ENCODE results near the gene MRPL39. TPM values are rescaled to one million over a fixed set of nuclear protein-coding genes. Genes with fewer than 3 reads are reported as not detected.
A peak's percentile ranks its signal among the peaks of the same experiment; 100 is the strongest.

The MRPL39 gene
- polyA plus RNA-seq, 3 donors, result 5.1 to 22.3 (median 15.5) TPM

DNA sequence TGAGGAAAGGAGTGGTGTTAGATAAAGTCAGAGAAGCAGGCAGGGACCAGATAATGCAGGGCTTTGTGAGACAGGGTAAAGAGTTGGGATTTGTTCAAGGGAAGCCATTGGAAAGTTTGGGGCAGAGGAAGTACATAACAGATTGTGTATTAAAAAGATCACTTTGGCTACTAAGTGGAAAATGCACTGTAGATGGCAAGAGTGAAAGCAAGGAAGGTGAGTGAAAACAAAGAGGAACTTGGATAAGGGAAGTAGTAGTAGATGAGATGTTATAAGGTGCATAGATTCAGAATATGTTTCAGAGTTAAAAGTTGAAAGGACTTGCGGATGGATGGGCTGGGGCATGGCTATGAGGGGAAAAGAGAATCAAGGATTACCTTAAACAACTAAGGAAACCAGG lies 17.4 kb downstream of the MRPL39 start:
- Histone ChIP-seq H3K36me3 (replicated peaks in 1 of 2; ENCODE audit: control insufficient read depth in 1 of 2, insufficient read depth in 2 of 2, low read length in 2 of 2) (peaks cover 60 to 94% of the 10 kb centered on the region in 2 donors), H3K27ac (ENCODE audit: low read depth in 1 of 2, low read length in 2 of 2) (no peak overlapping the region), H4K20me1 (ENCODE audit: insufficient read depth, low read length) (no peaks in the 10 kb centered on the region), H3K4me3 (replicated peaks in 1 of 3; ENCODE audit: low read depth in 2 of 3, low read length in 3 of 3) (no peak overlapping the region), H3K9me3 (replicated peaks in 1 of 2; ENCODE audit: control insufficient read depth in 1 of 2, insufficient read depth in 1 of 2, low read length in 2 of 2) (no peaks in the 10 kb centered on the region), H3K79me2 (ENCODE audit: insufficient read depth, low read length) (no peaks in the 10 kb centered on the region), H3K4me2 (replicated peaks; ENCODE audit: extremely low read depth, low read length, poor library complexity, severe bottlenecking) (no peak overlapping the region), H3K9ac (ENCODE audit: insufficient read depth, low read length, poor library complexity, severe bottlenecking) (no peak overlapping the region), H3K27me3 (ENCODE audit: control insufficient read depth in 2 of 2, insufficient read depth in 2 of 2, low read length in 2 of 2) (no peaks in the 10 kb centered on the region), H3K4me1 (ENCODE audit: control insufficient read depth in 1 of 2, insufficient read depth in 2 of 2, low read length in 2 of 2) (no peaks in the 10 kb centered on the region), H2AFZ (ENCODE audit: insufficient read depth, low read depth, low read length, poor library complexity, severe bottlenecking) (no peak overlapping the region)
- TF ChIP-seq, protein P1, sequence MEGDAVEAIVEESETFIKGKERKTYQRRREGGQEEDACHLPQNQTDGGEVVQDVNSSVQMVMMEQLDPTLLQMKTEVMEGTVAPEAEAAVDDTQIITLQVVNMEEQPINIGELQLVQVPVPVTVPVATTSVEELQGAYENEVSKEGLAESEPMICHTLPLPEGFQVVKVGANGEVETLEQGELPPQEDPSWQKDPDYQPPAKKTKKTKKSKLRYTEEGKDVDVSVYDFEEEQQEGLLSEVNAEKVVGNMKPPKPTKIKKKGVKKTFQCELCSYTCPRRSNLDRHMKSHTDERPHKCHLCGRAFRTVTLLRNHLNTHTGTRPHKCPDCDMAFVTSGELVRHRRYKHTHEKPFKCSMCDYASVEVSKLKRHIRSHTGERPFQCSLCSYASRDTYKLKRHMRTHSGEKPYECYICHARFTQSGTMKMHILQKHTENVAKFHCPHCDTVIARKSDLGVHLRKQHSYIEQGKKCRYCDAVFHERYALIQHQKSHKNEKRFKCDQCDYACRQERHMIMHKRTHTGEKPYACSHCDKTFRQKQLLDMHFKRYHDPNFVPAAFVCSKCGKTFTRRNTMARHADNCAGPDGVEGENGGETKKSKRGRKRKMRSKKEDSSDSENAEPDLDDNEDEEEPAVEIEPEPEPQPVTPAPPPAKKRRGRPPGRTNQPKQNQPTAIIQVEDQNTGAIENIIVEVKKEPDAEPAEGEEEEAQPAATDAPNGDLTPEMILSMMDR (IDR thresholded peaks at IDR 0.05), result no peak
- Mint-ChIP-seq H3K9me3 (no peaks in the 10 kb centered on the region), H3K27me3 (ENCODE audit: low read depth in 3 of 3) (no peaks in the 10 kb centered on the region), H3K4me3 (no peak overlapping the region), H3K4me1 (peaks cover 4% of the 10 kb centered on the region), H3K27ac (peak overlapping the region in 2 of 7 donors; percentile 6 to 78), H3K36me3 (peaks cover 71 to 82% of the 10 kb centered on the region in 2 donors)
- WGBS (ENCODE audit: insufficient coverage), result no CpG with 5 or more reads among the region's 1 CpG
- DNase-seq, result no peak
- intact Hi-C loops (cut with micrococcal nuclease), result no loop called here

DNA sequence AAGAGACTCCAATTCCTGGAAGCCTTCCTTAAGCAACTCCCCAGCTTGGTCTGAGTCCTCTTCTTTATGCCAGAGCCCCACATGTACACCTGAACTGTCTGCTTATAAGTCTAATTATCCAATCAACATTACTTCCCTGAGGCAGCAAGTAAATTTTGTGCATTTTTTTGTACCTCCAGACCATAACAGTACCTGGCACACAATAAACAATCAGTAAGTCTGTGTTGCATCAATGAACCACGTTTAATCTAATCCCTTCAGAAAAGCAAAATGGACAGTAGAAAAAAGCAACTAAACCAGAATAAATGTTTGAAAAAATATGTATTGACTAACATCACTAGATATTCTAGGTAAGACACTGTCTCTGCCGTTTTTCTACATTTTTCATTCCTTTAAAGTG lies 20.5 kb downstream of the MRPL39 start:
- H3K27me3 Mint-ChIP-seq (ENCODE audit: low read depth in 3 of 3), result no peaks in the 10 kb centered on the region
- Histone ChIP-seq H2AFZ (ENCODE audit: insufficient read depth, low read depth, low read length, poor library complexity, severe bottlenecking) (no peak overlapping the region), H3K9me3 (replicated peaks in 1 of 2; ENCODE audit: control insufficient read depth in 1 of 2, insufficient read depth in 1 of 2, low read length in 2 of 2) (no peaks in the 10 kb centered on the region), H3K27me3 (ENCODE audit: control insufficient read depth in 2 of 2, insufficient read depth in 2 of 2, low read length in 2 of 2) (no peaks in the 10 kb centered on the region), H3K9ac (ENCODE audit: insufficient read depth, low read length, poor library complexity, severe bottlenecking) (no peak overlapping the region), H4K20me1 (ENCODE audit: insufficient read depth, low read length) (no peaks in the 10 kb centered on the region), H3K4me1 (ENCODE audit: control insufficient read depth in 1 of 2, insufficient read depth in 2 of 2, low read length in 2 of 2) (no peaks in the 10 kb centered on the region), H3K4me2 (replicated peaks; ENCODE audit: extremely low read depth, low read length, poor library complexity, severe bottlenecking) (no peak overlapping the region), H3K79me2 (ENCODE audit: insufficient read depth, low read length) (no peaks in the 10 kb centered on the region), H3K36me3 (replicated peaks in 1 of 2; ENCODE audit: control insufficient read depth in 1 of 2, insufficient read depth in 2 of 2, low read length in 2 of 2) (peaks cover 40 to 69% of the 10 kb centered on the region in 2 donors), H3K4me3 (replicated peaks in 1 of 3; ENCODE audit: low read depth in 2 of 3, low read length in 3 of 3) (no peak overlapping the region), H3K27ac (ENCODE audit: low read depth in 1 of 2, low read length in 2 of 2) (no peak overlapping the region)
- intact Hi-C loops (cut with micrococcal nuclease), result no loop called here
- TF ChIP-seq, protein P1 (IDR thresholded peaks at IDR 0.05), result no peak
- no peaks in the 10 kb centered on the region for H3K9me3 Mint-ChIP-seq
- peaks cover 49 to 63% of the 10 kb centered on the region in 2 donors for H3K36me3 Mint-ChIP-seq
- no CpG with 5 or more reads among the region's 2 CpGs for WGBS (ENCODE audit: insufficient coverage)
- DNase-seq, result no peak
- no peak overlapping the region for H3K27ac Mint-ChIP-seq
- H3K4me1 Mint-ChIP-seq, result peaks cover 4% of the 10 kb centered on the region
- H3K4me3 Mint-ChIP-seq, result no peak overlapping the region
